ENCODE data around the gene CRYZL1.

CRYZL1 gene

DNA sequence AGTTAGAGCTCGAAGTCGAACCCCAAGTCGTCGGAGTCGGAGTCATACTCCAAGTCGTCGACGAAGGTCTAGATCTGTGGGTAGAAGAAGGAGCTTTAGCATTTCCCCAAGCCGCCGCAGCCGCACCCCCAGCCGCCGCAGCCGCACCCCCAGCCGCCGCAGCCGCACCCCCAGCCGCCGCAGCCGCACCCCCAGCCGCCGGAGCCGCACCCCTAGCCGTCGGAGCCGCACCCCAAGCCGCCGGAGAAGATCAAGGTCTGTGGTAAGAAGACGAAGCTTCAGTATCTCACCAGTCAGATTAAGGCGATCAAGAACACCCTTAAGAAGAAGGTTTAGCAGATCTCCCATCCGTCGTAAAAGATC is 86.6 kb downstream of the CRYZL1 start:
- Histone ChIP-seq H3K9me3 (ENCODE audit: control insufficient read depth, low read length) (no peaks in the 10 kb centered on the region), H3K9ac (ENCODE audit: low read length) (no peak overlapping the region), H3K27me3 (ENCODE audit: control insufficient read depth in 1 of 2, insufficient read depth in 1 of 2, low read length in 2 of 2) (no peaks in the 10 kb centered on the region), H3K36me3 (ENCODE audit: control insufficient read depth in 1 of 2, insufficient read depth in 2 of 2, low read depth in 1 of 2, low read length in 2 of 2) (peaks cover 54 to 97% of the 10 kb centered on the region in 2 experiments), H3K27ac (ENCODE audit: low read length, poor library complexity, severe bottlenecking) (no peak overlapping the region), H3K18ac (ENCODE audit: low read depth in 1 of 2, low read length in 2 of 2) (no peak overlapping the region), H3K4me3 (ENCODE audit: insufficient read depth in 1 of 2, low read depth in 1 of 2, low read length in 2 of 2) (no peak overlapping the region), H4K8ac (ENCODE audit: low read length) (no peak overlapping the region), H2BK15ac (ENCODE audit: low read depth, poor library complexity, severe bottlenecking) (no peak overlapping the region), H3K23ac (ENCODE audit: low read length in 2 of 2) (no peak overlapping the region), H3K4me2 (ENCODE audit: low read length, poor library complexity, severe bottlenecking) (no peak overlapping the region), H2BK5ac (ENCODE audit: low read depth, low read length, poor library complexity, severe bottlenecking) (no peak overlapping the region), H2BK12ac (ENCODE audit: low read length in 2 of 2) (no peak overlapping the region), H2AFZ (ENCODE audit: low read depth, low read length) (no peak overlapping the region), H3K4me1 (ENCODE audit: control insufficient read depth, insufficient read depth, low read depth, low read length) (peaks cover 4% of the 10 kb centered on the region), H3K4ac (ENCODE audit: low read depth in 1 of 2, low read length in 2 of 2) (no peak overlapping the region), H2AK5ac (ENCODE audit: low read length, severe bottlenecking) (no peak overlapping the region), H2BK120ac (ENCODE audit: low read depth, low read length) (no peak overlapping the region), H4K91ac (ENCODE audit: low read length) (no peak overlapping the region), H3K79me1 (replicated peaks; ENCODE audit: low read length, poor library complexity, severe bottlenecking) (peaks cover 4% of the 10 kb centered on the region), H3K14ac (ENCODE audit: low read length in 2 of 2) (no peak overlapping the region)
- 98% methylated on average over 32 of the region's 32 CpGs for WGBS
- DNase-seq: no peak

DNA sequence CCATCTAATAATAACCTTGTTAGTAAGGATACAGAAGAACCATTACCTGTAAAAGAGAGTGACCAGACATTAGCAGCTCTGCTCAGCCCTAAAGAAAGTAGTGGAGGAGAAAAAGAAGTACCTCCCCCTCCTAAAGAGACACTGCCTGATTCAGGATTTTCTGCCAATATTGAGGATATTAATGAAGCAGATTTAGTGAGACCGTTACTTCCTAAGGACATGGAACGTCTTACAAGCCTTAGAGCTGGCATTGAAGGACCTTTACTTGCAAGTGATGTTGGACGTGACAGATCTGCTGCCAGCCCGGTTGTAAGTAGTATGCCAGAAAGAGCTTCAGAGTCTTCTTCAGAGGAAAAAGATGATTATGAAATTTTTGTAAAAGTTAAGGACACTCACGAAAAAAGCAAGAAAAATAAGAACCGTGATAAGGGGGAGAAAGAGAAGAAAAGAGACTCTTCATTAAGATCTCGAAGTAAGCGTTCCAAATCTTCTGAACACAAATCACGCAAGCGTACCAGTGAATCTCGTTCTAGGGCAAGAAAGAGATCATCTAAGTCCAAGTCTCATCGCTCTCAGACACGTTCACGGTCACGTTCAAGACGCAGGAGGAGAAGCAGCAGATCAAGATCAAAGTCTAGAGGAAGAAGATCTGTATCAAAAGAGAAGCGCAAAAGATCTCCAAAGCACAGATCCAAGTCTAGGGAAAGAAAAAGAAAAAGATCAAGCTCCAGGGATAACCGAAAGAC is 87.1 kb downstream of the CRYZL1 start:
- H2BK12ac ChIP-seq (ENCODE audit: low read length in 2 of 2): no peak overlapping the region
- no peak overlapping the region for H3K23ac ChIP-seq (ENCODE audit: low read length in 2 of 2)
- no peak overlapping the region for H3K14ac ChIP-seq (ENCODE audit: low read length in 2 of 2)
- no peak overlapping the region for H3K4me2 ChIP-seq (ENCODE audit: low read length, poor library complexity, severe bottlenecking)
- DNase-seq: no peak
- H4K8ac ChIP-seq (ENCODE audit: low read length): no peak overlapping the region
- no peaks in the 10 kb centered on the region for H3K27me3 ChIP-seq (ENCODE audit: control insufficient read depth in 1 of 2, insufficient read depth in 1 of 2, low read length in 2 of 2)
- H3K18ac ChIP-seq (ENCODE audit: low read depth in 1 of 2, low read length in 2 of 2): no peak overlapping the region
- H4K91ac ChIP-seq (ENCODE audit: low read length): no peak overlapping the region
- peaks cover 1% of the 10 kb centered on the region for H3K79me1 ChIP-seq (replicated peaks; ENCODE audit: low read length, poor library complexity, severe bottlenecking)
- H2AFZ ChIP-seq (ENCODE audit: low read depth, low read length): no peak overlapping the region
- H2AK5ac ChIP-seq (ENCODE audit: low read length, severe bottlenecking): no peak overlapping the region
- H2BK120ac ChIP-seq (ENCODE audit: low read depth, low read length): no peak overlapping the region
- no peak overlapping the region for H3K4ac ChIP-seq (ENCODE audit: low read depth in 1 of 2, low read length in 2 of 2)
- no peaks in the 10 kb centered on the region for H3K9me3 ChIP-seq (ENCODE audit: control insufficient read depth, low read length)
- no peak overlapping the region for H2BK5ac ChIP-seq (ENCODE audit: low read depth, low read length, poor library complexity, severe bottlenecking)
- no peak overlapping the region for H2BK15ac ChIP-seq (ENCODE audit: low read depth, poor library complexity, severe bottlenecking)
- H3K27ac ChIP-seq (ENCODE audit: low read length, poor library complexity, severe bottlenecking): no peak overlapping the region
- H3K36me3 ChIP-seq (ENCODE audit: control insufficient read depth in 1 of 2, insufficient read depth in 2 of 2, low read depth in 1 of 2, low read length in 2 of 2): peaks cover 56 to 97% of the 10 kb centered on the region in 2 experiments
- no peak overlapping the region for H3K9ac ChIP-seq (ENCODE audit: low read length)
- WGBS: 97% methylated on average over 18 of the region's 18 CpGs
- no peak overlapping the region for H3K4me3 ChIP-seq (ENCODE audit: insufficient read depth in 1 of 2, low read depth in 1 of 2, low read length in 2 of 2)
- H3K4me1 ChIP-seq (ENCODE audit: control insufficient read depth, insufficient read depth, low read depth, low read length): peaks cover 4% of the 10 kb centered on the region

DNA sequence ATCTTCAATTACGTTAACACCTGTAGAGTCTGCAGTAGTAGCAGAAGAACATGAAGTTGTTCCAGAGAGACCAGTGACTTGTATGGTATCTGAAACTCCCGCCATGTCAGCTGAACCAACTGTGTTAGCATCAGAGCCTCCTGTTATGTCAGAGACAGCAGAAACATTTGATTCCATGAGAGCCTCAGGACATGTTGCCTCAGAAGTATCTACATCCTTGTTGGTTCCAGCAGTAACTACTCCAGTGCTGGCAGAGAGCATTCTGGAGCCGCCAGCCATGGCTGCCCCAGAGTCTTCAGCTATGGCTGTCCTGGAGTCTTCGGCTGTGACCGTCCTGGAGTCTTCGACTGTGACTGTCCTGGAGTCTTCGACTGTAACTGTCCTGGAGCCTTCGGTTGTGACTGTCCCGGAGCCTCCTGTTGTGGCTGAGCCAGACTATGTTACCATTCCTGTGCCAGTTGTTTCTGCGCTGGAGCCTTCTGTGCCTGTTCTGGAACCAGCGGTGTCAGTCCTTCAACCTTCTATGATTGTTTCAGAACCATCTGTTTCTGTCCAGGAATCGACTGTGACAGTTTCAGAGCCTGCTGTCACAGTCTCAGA is 88.4 kb downstream of the CRYZL1 start:
- Histone ChIP-seq H2BK12ac (ENCODE audit: low read length in 2 of 2) (no peak overlapping the region), H4K8ac (ENCODE audit: low read length) (no peak overlapping the region), H3K4me2 (ENCODE audit: low read length, poor library complexity, severe bottlenecking) (no peak overlapping the region), H2AFZ (ENCODE audit: low read depth, low read length) (no peak overlapping the region), H2BK120ac (ENCODE audit: low read depth, low read length) (no peak overlapping the region), H3K27me3 (ENCODE audit: control insufficient read depth in 1 of 2, insufficient read depth in 1 of 2, low read length in 2 of 2) (no peaks in the 10 kb centered on the region), H2AK5ac (ENCODE audit: low read length, severe bottlenecking) (no peak overlapping the region), H3K4ac (ENCODE audit: low read depth in 1 of 2, low read length in 2 of 2) (no peak overlapping the region), H3K4me3 (ENCODE audit: insufficient read depth in 1 of 2, low read depth in 1 of 2, low read length in 2 of 2) (no peak overlapping the region), H3K14ac (ENCODE audit: low read length in 2 of 2) (no peak overlapping the region), H4K91ac (ENCODE audit: low read length) (no peak overlapping the region), H3K18ac (ENCODE audit: low read depth in 1 of 2, low read length in 2 of 2) (no peak overlapping the region), H2BK15ac (ENCODE audit: low read depth, poor library complexity, severe bottlenecking) (no peak overlapping the region), H2BK5ac (ENCODE audit: low read depth, low read length, poor library complexity, severe bottlenecking) (no peak overlapping the region), H3K4me1 (ENCODE audit: control insufficient read depth, insufficient read depth, low read depth, low read length) (peaks cover 4% of the 10 kb centered on the region), H3K9me3 (ENCODE audit: control insufficient read depth, low read length) (no peaks in the 10 kb centered on the region), H3K36me3 (ENCODE audit: control insufficient read depth in 1 of 2, insufficient read depth in 2 of 2, low read depth in 1 of 2, low read length in 2 of 2) (peaks cover 58 to 97% of the 10 kb centered on the region in 2 experiments), H3K23ac (ENCODE audit: low read length in 2 of 2) (no peak overlapping the region), H3K79me1 (replicated peaks; ENCODE audit: low read length, poor library complexity, severe bottlenecking) (peaks cover 1% of the 10 kb centered on the region), H3K27ac (ENCODE audit: low read length, poor library complexity, severe bottlenecking) (no peak overlapping the region), H3K9ac (ENCODE audit: low read length) (no peak overlapping the region)
- WGBS: 99% methylated on average over 12 of the region's 12 CpGs
- DNase-seq: no peak

DNA sequence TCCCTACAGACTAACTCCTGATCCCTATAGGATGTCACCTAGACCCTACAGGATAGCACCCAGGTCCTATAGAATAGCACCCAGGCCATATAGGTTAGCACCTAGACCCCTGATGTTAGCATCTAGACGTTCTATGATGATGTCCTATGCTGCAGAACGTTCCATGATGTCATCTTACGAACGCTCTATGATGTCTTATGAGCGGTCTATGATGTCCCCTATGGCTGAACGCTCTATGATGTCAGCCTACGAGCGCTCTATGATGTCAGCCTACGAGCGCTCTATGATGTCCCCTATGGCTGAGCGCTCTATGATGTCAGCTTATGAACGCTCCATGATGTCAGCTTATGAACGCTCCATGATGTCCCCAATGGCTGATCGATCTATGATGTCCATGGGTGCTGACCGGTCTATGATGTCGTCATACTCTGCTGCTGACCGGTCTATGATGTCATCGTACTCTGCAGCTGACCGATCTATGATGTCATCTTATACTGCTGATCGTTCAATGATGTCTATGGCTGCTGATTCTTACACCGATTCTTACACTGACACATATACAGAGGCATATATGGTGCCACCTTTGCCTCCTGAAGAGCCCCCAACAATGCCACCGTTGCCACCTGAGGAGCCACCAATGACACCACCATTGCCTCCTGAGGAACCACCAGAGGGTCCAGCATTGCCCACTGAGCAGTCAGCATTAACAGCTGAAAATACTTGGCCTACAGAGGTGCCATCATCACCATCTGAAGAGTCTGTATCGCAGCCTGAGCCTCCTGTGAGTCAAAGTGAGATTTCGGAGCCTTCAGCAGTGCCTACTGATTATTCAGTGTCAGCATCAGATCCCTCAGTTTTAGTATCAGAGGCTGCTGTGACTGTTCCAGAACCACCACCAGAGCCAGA is 89.2 kb downstream of the CRYZL1 start:
- H2BK5ac ChIP-seq (ENCODE audit: low read depth, low read length, poor library complexity, severe bottlenecking): no peak overlapping the region
- 98% methylated on average over 24 of the region's 24 CpGs for WGBS
- H3K23ac ChIP-seq (ENCODE audit: low read length in 2 of 2): no peak overlapping the region
- H3K18ac ChIP-seq (ENCODE audit: low read depth in 1 of 2, low read length in 2 of 2): no peak overlapping the region
- no peak overlapping the region for H3K4me2 ChIP-seq (ENCODE audit: low read length, poor library complexity, severe bottlenecking)
- no peak overlapping the region for H3K27ac ChIP-seq (ENCODE audit: low read length, poor library complexity, severe bottlenecking)
- no peak overlapping the region for H2BK120ac ChIP-seq (ENCODE audit: low read depth, low read length)
- H4K91ac ChIP-seq (ENCODE audit: low read length): no peak overlapping the region
- no peak for DNase-seq
- H3K36me3 ChIP-seq (ENCODE audit: control insufficient read depth in 1 of 2, insufficient read depth in 2 of 2, low read depth in 1 of 2, low read length in 2 of 2): peaks cover 54 to 95% of the 10 kb centered on the region in 2 experiments
- H3K79me1 ChIP-seq (replicated peaks; ENCODE audit: low read length, poor library complexity, severe bottlenecking): peaks cover 1% of the 10 kb centered on the region
- peaks cover 4% of the 10 kb centered on the region for H3K4me1 ChIP-seq (ENCODE audit: control insufficient read depth, insufficient read depth, low read depth, low read length)
- no peak overlapping the region for H2AFZ ChIP-seq (ENCODE audit: low read depth, low read length)
- no peak overlapping the region for H2BK15ac ChIP-seq (ENCODE audit: low read depth, poor library complexity, severe bottlenecking)
- no peak overlapping the region for H2AK5ac ChIP-seq (ENCODE audit: low read length, severe bottlenecking)
- H3K4ac ChIP-seq (ENCODE audit: low read depth in 1 of 2, low read length in 2 of 2): no peak overlapping the region
- H3K9me3 ChIP-seq (ENCODE audit: control insufficient read depth, low read length): no peaks in the 10 kb centered on the region
- H3K14ac ChIP-seq (ENCODE audit: low read length in 2 of 2): no peak overlapping the region
- no peaks in the 10 kb centered on the region for H3K27me3 ChIP-seq (ENCODE audit: control insufficient read depth in 1 of 2, insufficient read depth in 1 of 2, low read length in 2 of 2)
- H4K8ac ChIP-seq (ENCODE audit: low read length): no peak overlapping the region
- H3K9ac ChIP-seq (ENCODE audit: low read length): no peak overlapping the region
- no peak overlapping the region for H2BK12ac ChIP-seq (ENCODE audit: low read length in 2 of 2)
- no peak overlapping the region for H3K4me3 ChIP-seq (ENCODE audit: insufficient read depth in 1 of 2, low read depth in 1 of 2, low read length in 2 of 2)
